ENCODE measurements around the gene DHODH.

The DHODH gene

DNA sequence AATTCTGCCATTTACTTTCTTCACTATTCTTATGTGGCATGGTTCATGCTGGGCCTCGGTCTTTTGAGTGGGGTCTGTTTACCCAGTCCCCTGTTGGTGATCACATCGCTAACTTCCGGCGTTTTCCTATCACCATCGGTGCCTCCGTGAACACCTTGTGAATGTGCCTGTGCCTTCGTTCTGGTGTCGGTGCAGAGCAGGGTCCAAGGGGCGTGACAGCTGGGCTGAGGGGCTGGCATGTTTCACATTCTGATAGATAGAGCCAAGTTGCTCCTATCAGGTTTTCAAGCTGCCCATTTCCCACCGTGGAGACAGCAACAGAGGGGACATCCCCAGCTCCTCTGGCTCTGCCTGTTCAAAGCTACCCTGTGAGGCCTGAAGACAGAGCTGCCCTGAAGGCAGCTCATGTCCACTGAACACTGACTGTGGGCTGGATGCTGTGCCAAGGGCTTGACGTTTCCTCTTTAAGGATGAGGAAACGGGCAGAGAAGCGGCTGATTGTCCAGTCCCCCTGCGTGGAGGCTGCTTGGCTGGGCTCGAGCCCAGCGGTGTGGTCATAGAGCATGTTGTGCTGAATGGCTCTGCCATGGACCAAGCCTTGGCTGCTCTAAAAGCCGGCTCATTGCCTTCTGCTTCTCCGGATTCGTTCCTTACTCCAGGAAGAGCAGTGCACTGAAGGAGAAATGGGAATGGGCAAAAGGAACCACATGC, 17.0 kb downstream of the DHODH start:
- Histone ChIP-seq H3K4me3 (no peak overlapping the region), H3K27ac (no peak overlapping the region)
- no peak for DNase-seq (ENCODE audit: low spot score)
- TF ChIP-seq, protein P1, sequence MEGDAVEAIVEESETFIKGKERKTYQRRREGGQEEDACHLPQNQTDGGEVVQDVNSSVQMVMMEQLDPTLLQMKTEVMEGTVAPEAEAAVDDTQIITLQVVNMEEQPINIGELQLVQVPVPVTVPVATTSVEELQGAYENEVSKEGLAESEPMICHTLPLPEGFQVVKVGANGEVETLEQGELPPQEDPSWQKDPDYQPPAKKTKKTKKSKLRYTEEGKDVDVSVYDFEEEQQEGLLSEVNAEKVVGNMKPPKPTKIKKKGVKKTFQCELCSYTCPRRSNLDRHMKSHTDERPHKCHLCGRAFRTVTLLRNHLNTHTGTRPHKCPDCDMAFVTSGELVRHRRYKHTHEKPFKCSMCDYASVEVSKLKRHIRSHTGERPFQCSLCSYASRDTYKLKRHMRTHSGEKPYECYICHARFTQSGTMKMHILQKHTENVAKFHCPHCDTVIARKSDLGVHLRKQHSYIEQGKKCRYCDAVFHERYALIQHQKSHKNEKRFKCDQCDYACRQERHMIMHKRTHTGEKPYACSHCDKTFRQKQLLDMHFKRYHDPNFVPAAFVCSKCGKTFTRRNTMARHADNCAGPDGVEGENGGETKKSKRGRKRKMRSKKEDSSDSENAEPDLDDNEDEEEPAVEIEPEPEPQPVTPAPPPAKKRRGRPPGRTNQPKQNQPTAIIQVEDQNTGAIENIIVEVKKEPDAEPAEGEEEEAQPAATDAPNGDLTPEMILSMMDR (IDR thresholded peaks at IDR 0.05), result no peak

DNA sequence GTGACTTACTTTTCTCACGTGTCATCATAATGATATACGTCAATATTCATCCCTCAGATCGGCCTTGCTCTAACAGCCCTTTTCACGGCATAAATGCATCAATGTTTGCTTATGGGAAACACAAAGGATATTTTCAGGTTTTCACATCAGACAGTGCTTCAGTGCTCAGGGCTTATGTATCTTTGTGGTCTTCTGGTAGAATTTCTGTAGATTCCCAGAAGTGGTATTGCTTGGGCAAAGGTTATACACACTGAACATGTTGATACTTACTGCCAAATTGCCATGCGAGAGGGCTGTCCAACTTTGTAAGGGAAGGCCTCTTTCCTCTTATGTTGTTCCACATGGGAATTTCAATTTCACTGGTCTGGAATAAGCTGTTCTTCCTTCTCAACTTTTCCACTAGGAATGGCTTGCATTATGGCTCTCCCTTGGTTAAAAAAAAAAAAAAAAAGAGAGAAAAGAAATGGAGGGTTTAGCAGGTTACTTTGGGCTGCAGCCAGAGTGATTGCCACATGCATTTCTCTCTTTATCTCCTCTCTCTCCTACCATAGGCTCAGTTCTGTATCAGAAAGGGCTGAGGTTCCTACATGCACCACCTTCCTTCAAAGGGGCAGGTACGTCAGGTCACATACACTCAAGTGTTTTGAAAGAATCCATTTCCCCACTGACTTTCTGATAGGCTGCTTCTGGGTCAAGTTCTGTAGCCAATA, 19.3 kb downstream of the DHODH start:
- TF ChIP-seq, protein P1 (IDR thresholded peaks at IDR 0.05), result no peak
- Histone ChIP-seq H3K27ac (no peak overlapping the region), H3K4me3 (no peak overlapping the region)
- DNase-seq (ENCODE audit: low spot score), result peak; percentile 2

DNA sequence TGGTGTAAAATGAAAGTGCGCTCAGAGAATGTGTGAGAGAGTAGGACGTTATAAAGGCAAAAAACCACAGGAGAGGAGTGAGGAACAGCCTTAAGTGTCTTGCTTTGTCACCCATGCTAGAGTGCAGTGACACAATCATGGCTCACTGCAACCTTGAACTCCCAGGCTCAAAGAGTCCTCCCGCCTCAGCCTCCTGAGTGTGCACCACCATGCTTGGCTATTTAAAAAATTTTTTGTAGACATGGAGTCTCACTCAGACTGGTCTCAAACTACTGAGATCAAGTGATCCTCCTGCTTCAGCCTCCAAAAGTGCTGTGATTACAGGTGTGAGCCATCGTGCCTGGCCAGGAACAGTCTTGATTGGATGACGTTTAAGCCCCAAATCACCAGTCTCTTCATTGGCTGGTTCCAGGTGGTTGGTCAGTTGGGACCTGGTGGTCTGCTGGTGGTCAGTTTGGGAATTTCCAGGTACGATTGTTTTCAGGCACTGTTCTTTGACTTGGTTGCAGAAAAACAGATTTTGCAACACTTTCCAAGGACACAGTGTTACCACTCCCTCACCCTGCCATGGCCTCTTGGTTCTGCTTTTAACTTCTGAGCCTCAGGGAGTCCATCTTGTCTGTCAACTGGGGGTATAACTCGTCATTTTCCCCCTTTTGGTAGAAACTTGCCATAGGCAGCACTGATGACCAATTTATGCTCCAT, 21.2 kb downstream of the DHODH start:
- no peak overlapping the region for H3K27ac ChIP-seq

DNA sequence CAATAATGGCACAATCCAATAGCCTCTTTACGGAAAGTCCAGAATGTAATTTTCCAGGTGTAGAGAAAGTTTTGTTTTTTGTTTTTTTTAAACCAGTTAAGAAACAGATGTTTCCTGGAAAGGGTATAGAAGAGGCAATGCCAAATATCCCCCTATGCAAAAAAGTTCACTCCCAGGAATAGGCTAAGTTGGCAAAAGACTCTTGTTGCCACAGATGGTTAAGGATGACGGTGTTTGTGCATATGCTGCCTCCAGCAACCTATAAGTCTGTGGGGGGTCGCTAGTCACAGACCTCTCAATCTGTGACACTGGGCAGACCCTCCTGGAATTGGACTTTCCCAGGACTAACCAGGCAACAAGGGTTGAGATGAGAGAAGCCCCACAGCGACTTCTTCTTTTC, 24.9 kb downstream of the DHODH start:
- TF ChIP-seq, protein P1 (IDR thresholded peaks at IDR 0.05), result no peak
- DNase-seq (ENCODE audit: low spot score), result no peak
- Histone ChIP-seq H3K27ac (no peak overlapping the region), H3K4me3 (no peak overlapping the region)

More for the DNA sequence above, 21.2 kb downstream of the DHODH start:
- no peak overlapping the region for H3K4me3 ChIP-seq
- peak; percentile 26 for DNase-seq (ENCODE audit: low spot score)
- TF ChIP-seq, protein P1 (IDR thresholded peaks at IDR 0.05), result no peak

DNA sequence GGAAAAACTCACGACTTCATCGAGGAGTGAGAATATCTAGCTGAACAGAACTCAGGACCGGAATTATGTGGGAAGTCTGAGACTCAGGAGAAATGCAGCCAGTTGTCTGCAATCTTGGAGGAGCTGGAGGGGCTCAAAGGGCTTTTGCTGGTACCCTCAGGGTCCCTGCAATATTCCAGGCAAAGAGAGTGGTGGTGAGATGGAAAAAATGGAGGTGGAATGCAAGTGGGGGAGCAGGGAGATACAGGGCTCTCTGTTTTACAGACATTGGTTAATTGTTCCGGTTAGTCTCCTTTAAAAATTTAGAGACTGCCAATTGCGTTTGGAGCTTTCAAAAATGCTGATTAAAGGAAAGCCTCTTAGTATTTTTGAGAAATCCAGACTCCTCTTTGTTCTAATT, 27.6 kb downstream of the DHODH start:
- TF ChIP-seq, protein P1 (IDR thresholded peaks at IDR 0.05), result no peak
- no peak for DNase-seq (ENCODE audit: low spot score)
- Histone ChIP-seq H3K4me3 (no peak overlapping the region), H3K27ac (no peak overlapping the region)

DNA sequence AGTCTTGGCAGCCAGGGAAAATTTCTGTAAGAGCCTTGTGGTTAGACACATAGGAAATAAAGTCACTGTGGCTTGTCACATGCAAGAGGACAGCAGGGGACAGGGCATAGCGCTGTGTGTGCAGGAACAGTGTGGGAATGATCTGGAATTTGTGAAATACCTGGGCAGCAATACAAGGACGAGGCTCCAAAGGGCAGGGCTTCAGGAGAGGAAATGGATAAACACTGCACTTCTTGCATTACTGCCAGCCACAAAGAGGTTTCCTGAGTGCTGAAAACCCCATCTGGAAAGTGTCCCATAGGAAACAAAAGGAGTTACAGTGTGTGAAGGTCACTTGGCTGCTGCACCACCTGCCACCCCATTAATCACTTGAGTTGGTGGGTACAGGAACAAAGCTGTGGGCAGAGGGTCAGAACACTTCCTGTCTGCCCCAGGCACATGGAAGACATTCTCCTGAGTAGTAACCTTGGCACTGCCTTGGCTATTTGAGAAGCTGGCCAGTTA, 33.7 kb downstream of the DHODH start:
- Histone ChIP-seq H3K27ac (no peak overlapping the region), H3K4me3 (no peak overlapping the region)
- TF ChIP-seq, protein P1 (IDR thresholded peaks at IDR 0.05), result no peak
- no peak for DNase-seq (ENCODE audit: low spot score)
